B cell (primary cell): Measurements from ENCODE around the gene RARS1. TPM values are rescaled to one million over a fixed set of nuclear protein-coding genes. Genes with fewer than 3 reads are reported as not detected.

Experiments used
- ATAC-seq: fragments of 200-7000 bp; cut with Tn5 transposase; one replicate; pipeline ENCODE4 v1.10.0; 2021; ENCODE audit warnings: low read depth, mild to moderate bottlenecking, moderate number of reproducible peaks, moderate library complexity
- CTCF ChIA-PET: fragments of 350-600 bp; sonication (Branson Sonifier 250); formaldehyde crosslinking; loops from one replicate; lab custom pipeline; 2021; ENCODE audit warnings: antibody characterized with exemption, inconsistent platforms; lab: Charles Lee
- POLR2A ChIA-PET: fragments of 350-600 bp; sonication (Branson Sonifier 250); formaldehyde crosslinking; loops from one replicate; lab custom pipeline; 2021; ENCODE audit warnings: antibody characterized with exemption; lab: Charles Lee
- DNase-seq: peaks from one replicate; pipeline ENCODE4 v3.0.0; 2013
- H2AFZ ChIP-seq: 2 replicates; pipeline ENCODE4 v1.6.1; 2012; ENCODE audit warnings: mild to moderate bottlenecking, low read depth, low read length; ENCODE audit not compliant: insufficient read depth, poor library complexity, severe bottlenecking
- H3K27ac ChIP-seq, 2 donors: 1 replicate in 1 of 2; 2 replicates in 1 of 2; pipeline ENCODE4 v1.5.1; 2012 to 2013; ENCODE audit warnings: low read length in 2 of 2, mild to moderate bottlenecking in 2 of 2, moderate library complexity in 1 of 2
- H3K27me3 ChIP-seq, 4 experiments: fragments of 200-600 bp in 1 of 4; sonication (generic) in 1 of 4; replicated peaks in 1 of 4; 1 replicate in 2 of 4; 2 replicates in 2 of 4; pipeline versions ENCODE4 v1.6.1 to v1.7.0; 2013 to 2016; ENCODE audit warnings: low read length in 3 of 4, mild to moderate bottlenecking in 2 of 4, mixed read lengths in 1 of 4, moderate library complexity in 1 of 4; ENCODE audit not compliant: insufficient read depth in 4 of 4, control insufficient read depth in 3 of 4; ENCODE audit errors: control extremely low read depth in 1 of 4
- H3K36me3 ChIP-seq, 2 experiments: replicated peaks in 1 of 2; 1 replicate in 1 of 2; 2 replicates in 1 of 2; pipeline versions ENCODE4 v1.6.1 to v1.7.1; 2013; ENCODE audit warnings: low read length in 1 of 2; ENCODE audit not compliant: insufficient read depth in 2 of 2, control insufficient read depth in 1 of 2; ENCODE audit errors: control extremely low read depth in 1 of 2, extremely low read depth in 1 of 2
- H3K4me1 ChIP-seq, 2 donors: fragments of 200-600 bp in 1 of 2; sonication (generic) in 1 of 2; 1 replicate in 1 of 2; 2 replicates in 1 of 2; pipeline versions ENCODE4 v1.5.1 to v1.6.1; 2013 to 2017; ENCODE audit warnings: low read length in 2 of 2; ENCODE audit not compliant: control insufficient read depth in 2 of 2, insufficient read depth in 2 of 2
- H3K4me2 ChIP-seq: replicated peaks from 2 replicates; pipeline ENCODE3; 2012; ENCODE audit warnings: mild to moderate bottlenecking, low read depth, low read length; ENCODE audit not compliant: poor library complexity, severe bottlenecking
- H3K4me3 ChIP-seq, 5 experiments: fragments of 200-600 bp in 1 of 5; sonication (generic) in 1 of 5; 1 replicate in 3 of 5; 2 replicates in 2 of 5; pipeline versions ENCODE4 v1.5.1 to v1.7.0; 2011 to 2016; ENCODE audit warnings: low read length in 4 of 5, mild to moderate bottlenecking in 4 of 5, low read depth in 2 of 5, control low read depth in 1 of 5, moderate library complexity in 1 of 5; ENCODE audit not compliant: insufficient read depth in 1 of 5; ENCODE audit errors: control extremely low read depth in 1 of 5, extremely low read depth in 1 of 5
- H3K79me2 ChIP-seq: fragments of 200-600 bp; sonication (generic); one replicate; pipeline ENCODE4 v1.6.0; 2016; ENCODE audit warnings: low read length; ENCODE audit not compliant: control insufficient read depth, insufficient read depth
- H3K9ac ChIP-seq: fragments of 200-600 bp; sonication (generic); 2 replicates; pipeline ENCODE4 v1.6.1; 2017; ENCODE audit warnings: mild to moderate bottlenecking, low read length, moderate library complexity
- H3K9me3 ChIP-seq, 3 donors: one replicate each; pipeline versions ENCODE4 v1.6.1 to v1.7.1; 2013; ENCODE audit warnings: low read length in 2 of 3; ENCODE audit not compliant: control insufficient read depth in 2 of 3, insufficient read depth in 1 of 3; ENCODE audit errors: control extremely low read depth in 1 of 3
- H4K20me1 ChIP-seq: 2 replicates; pipeline ENCODE4 v1.6.0; 2012; ENCODE audit warnings: mild to moderate bottlenecking, low read length; ENCODE audit not compliant: insufficient read depth, control insufficient read depth, poor library complexity, severe bottlenecking
- H3K27ac Mint-ChIP-seq: one replicate; pipeline ENCODE4 v1.8.0; 2021; ENCODE audit warnings: mixed read lengths
- H3K27me3 Mint-ChIP-seq: one replicate; pipeline ENCODE4 v1.8.0; 2021; ENCODE audit warnings: mixed read lengths
- H3K4me1 Mint-ChIP-seq: one replicate; pipeline ENCODE4 v1.8.0; 2021; ENCODE audit warnings: mixed read lengths
- H3K4me3 Mint-ChIP-seq: one replicate; pipeline ENCODE4 v1.8.0; 2021; ENCODE audit warnings: mixed read lengths
- H3K9me3 Mint-ChIP-seq: one replicate; pipeline ENCODE4 v1.8.0; 2022; ENCODE audit warnings: mixed read lengths; ENCODE audit not compliant: insufficient read depth
- EZH2 ChIP-seq: IDR thresholded peaks from 2 replicates; pipeline ENCODE4 v1.6.1; 2012; ENCODE audit warnings: borderline replicate concordance, low read depth, mild to moderate bottlenecking, moderate library complexity, low read length; ENCODE audit not compliant: insufficient read depth, poor library complexity, severe bottlenecking
- WGBS: methylation state at CpG from one replicate; pipeline ENCODE4 v1.1.5; 2013; ENCODE audit warnings: missing lambda C conversion rate; ENCODE audit not compliant: insufficient coverage; 5-methylcytosine and 5-hydroxymethylcytosine counted together
- intact Hi-C: fragments of 100-400 bp; cut with micrococcal nuclease; formaldehyde crosslinking; loops from one replicate; pipeline ENCODE4 v1.10.0; 2022
- polyA plus RNA-seq: library from polyadenylated mRNA; depleted of rRNA; stranded (reverse); fragments of >200 nt; gene quantifications from 2 replicates; pipeline ENCODE4 v1.2.3, GENCODE V29; 2012
- total RNA-seq, 2 donors: library from RNA; stranded (reverse); fragments of 120-200 nt in 1 of 2; gene quantifications; 1 replicate in 1 of 2; 2 replicates in 1 of 2; pipeline versions ENCODE4 v1.2.3 to v1.2.4, GENCODE V29; 2013 to 2022
- TF ChIP-seq, protein P1 (sequence below): fragments of 200-600 bp; IDR thresholded peaks from one replicate; pipeline ENCODE4 v1.8.0; 2022; ENCODE audit warnings: antibody characterized with exemption, mild to moderate bottlenecking

RARS1 gene
- total and polyA plus RNA-seq, 2 donors (not counting 1 experiment from before 2014, with no cell fraction given), result 12.9 to 69.4 TPM

DNA sequence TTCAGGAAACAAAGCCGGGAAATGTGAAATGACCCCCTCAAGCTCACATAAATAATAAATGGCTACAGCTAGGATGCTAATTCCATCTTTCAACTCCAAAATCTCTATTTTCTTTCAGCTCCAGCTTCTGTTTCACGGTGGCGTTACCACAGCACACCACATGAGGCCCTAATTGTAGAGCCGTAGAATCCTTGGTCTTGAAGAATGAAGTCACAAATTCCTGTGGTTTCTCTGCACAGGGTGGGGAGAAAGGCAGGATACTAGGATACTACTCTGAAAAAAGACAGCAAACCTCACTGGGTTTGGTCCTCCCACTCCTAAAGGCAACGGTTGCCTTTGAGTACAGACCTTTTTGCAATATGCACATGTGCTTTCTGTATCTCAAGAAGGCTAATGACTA, 13.9 kb upstream of the RARS1 start:
- H4K20me1 ChIP-seq, result no peaks in the 10 kb centered on the region
- H2AFZ ChIP-seq, result no peak overlapping the region
- no peaks in the 10 kb centered on the region for H3K79me2 ChIP-seq
- no peaks in the 10 kb centered on the region for H3K27me3 ChIP-seq
- 69% methylated on average over 2 of the region's 5 CpGs for WGBS
- no peak overlapping the region for H3K27ac Mint-ChIP-seq
- no peak overlapping the region for H3K4me3 ChIP-seq
- no peaks in the 10 kb centered on the region for H3K4me1 ChIP-seq
- CTCF ChIA-PET, result no interaction called here
- H3K9me3 Mint-ChIP-seq, result no peaks in the 10 kb centered on the region
- H3K9me3 ChIP-seq, result no peaks in the 10 kb centered on the region
- H3K27ac ChIP-seq, result no peak overlapping the region
- intact Hi-C loops, result no loop called here
- ATAC-seq, result no peak
- POLR2A ChIA-PET, result no interaction called here
- no peak overlapping the region for H3K4me2 ChIP-seq
- no peak for TF ChIP-seq EZH2
- TF ChIP-seq, protein P1, sequence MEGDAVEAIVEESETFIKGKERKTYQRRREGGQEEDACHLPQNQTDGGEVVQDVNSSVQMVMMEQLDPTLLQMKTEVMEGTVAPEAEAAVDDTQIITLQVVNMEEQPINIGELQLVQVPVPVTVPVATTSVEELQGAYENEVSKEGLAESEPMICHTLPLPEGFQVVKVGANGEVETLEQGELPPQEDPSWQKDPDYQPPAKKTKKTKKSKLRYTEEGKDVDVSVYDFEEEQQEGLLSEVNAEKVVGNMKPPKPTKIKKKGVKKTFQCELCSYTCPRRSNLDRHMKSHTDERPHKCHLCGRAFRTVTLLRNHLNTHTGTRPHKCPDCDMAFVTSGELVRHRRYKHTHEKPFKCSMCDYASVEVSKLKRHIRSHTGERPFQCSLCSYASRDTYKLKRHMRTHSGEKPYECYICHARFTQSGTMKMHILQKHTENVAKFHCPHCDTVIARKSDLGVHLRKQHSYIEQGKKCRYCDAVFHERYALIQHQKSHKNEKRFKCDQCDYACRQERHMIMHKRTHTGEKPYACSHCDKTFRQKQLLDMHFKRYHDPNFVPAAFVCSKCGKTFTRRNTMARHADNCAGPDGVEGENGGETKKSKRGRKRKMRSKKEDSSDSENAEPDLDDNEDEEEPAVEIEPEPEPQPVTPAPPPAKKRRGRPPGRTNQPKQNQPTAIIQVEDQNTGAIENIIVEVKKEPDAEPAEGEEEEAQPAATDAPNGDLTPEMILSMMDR, result no peak
- H3K9ac ChIP-seq, result no peak overlapping the region
- no peaks in the 10 kb centered on the region for H3K36me3 ChIP-seq
- no peak for DNase-seq
- H3K27me3 Mint-ChIP-seq, result no peaks in the 10 kb centered on the region
- H3K4me1 Mint-ChIP-seq, result no peaks in the 10 kb centered on the region
- H3K4me3 Mint-ChIP-seq, result no peak overlapping the region

DNA sequence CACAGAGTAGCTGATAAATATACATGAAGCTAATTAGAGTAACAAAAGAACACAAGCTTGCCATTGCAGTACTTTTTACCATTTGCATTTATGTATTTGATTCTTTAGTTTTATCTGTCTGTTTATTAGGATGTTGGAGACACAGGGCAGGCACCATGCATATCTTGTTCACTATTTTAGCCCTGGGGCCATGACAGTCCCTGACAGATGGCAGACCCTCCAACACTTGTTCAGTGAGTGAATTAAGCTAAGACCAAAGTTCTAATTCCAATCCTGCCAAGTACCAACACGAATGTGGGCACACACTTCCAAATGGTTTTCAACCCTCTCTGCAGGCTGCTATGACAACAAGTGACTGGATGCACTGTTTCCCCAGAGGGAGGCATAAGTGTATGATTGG, 12.0 kb upstream of the RARS1 start:
- no peaks in the 10 kb centered on the region for H3K9me3 ChIP-seq
- Mint-ChIP-seq H3K27ac (no peak overlapping the region), H3K4me1 (no peaks in the 10 kb centered on the region), H3K4me3 (no peak overlapping the region), H3K9me3 (no peaks in the 10 kb centered on the region), H3K27me3 (peaks cover 3% of the 10 kb centered on the region)
- WGBS, result no CpG with 5 or more reads among the region's 1 CpG
- no peak overlapping the region for H3K27ac ChIP-seq
- no peak for TF ChIP-seq EZH2
- TF ChIP-seq, protein P1, result no peak
- no peaks in the 10 kb centered on the region for H4K20me1 ChIP-seq
- ChIA-PET POLR2A (no interaction called here), CTCF (no interaction called here)
- ATAC-seq (no peak), DNase-seq (no peak)
- H3K4me1 ChIP-seq, result no peaks in the 10 kb centered on the region
- H3K79me2 ChIP-seq, result no peaks in the 10 kb centered on the region
- no peak overlapping the region for H2AFZ ChIP-seq
- H3K9ac ChIP-seq, result no peak overlapping the region
- no peaks in the 10 kb centered on the region for H3K27me3 ChIP-seq
- H3K4me2 ChIP-seq, result no peak overlapping the region
- intact Hi-C loops, result no loop called here
- no peak overlapping the region for H3K4me3 ChIP-seq
- H3K36me3 ChIP-seq, result no peaks in the 10 kb centered on the region
